Colonic mucosa (tissue), 4 donors: Measurements from ENCODE around the gene MUC5AC. TPM values are rescaled to one million over a fixed set of nuclear protein-coding genes. Genes with fewer than 3 reads are reported as not detected.
"Not testable (repeated sequence)": the region's sequence is repeated elsewhere in the genome, so short reads cannot be mapped to it uniquely, and the experiment has no call there.

Experiments used
- DNase-seq: peaks from one replicate; pipeline ENCODE4 v3.0.0-alpha.2; 2020
- H3K27ac ChIP-seq: fragments of 200-600 bp; one replicate; pipeline ENCODE4 v1.8.0; 2021
- H3K27me3 ChIP-seq: fragments of 200-600 bp; one replicate; pipeline ENCODE4 v1.8.0; 2021
- H3K36me3 ChIP-seq: fragments of 200-600 bp; one replicate; pipeline ENCODE4 v1.8.0; 2021
- H3K4me1 ChIP-seq: fragments of 200-600 bp; one replicate; pipeline ENCODE4 v1.8.0; 2021; ENCODE audit warnings: mild to moderate bottlenecking
- H3K4me3 ChIP-seq: fragments of 200-600 bp; one replicate; pipeline ENCODE4 v1.8.0; 2021
- H3K9ac ChIP-seq, 2 donors: one replicate each; pipeline ENCODE4 v1.7.0; 2013; ENCODE audit warnings: control low read depth in 2 of 2, low read depth in 2 of 2, low read length in 2 of 2
- H3K9me3 ChIP-seq: fragments of 200-600 bp; one replicate; pipeline ENCODE4 v1.8.0; 2021
- CTCF ChIP-seq: fragments of 200-600 bp; IDR thresholded peaks from one replicate; pipeline ENCODE4 v1.8.0; 2022; ENCODE audit warnings: antibody characterized with exemption, mild to moderate bottlenecking
- intact Hi-C: fragments of 100-400 bp; cut with DNase I; formaldehyde crosslinking; loops from one replicate; pipeline ENCODE4 v1.14.1; 2022
- total RNA-seq, 2 donors: library from RNA; stranded (reverse); fragmentation: NEBNext Ultra II Directional in 1 of 2; extraction: Animal tissue kit (Norgen Biotek cat#: 25700) in 1 of 2; gene quantifications; one replicate each; pipeline ENCODE4 v1.2.1, GENCODE V29; 2021
- donor health status: healthy.
- donor health status: DM: no; HTN: no; CAD: no.
- donor health status: DM: no; HTN: no; CAD: no.

Gene MUC5AC
- total RNA-seq, 2 donors from 2014 or later = 0.03 to 0.20 TPM

GRCh38 chr11:1161410-1162137 is 3.8 kb downstream of the MUC5AC start:
- Histone ChIP-seq H3K4me3 (no peak overlapping the region), H3K9ac (no peak overlapping the region), H3K36me3 (no peaks in the 10 kb centered on the region), H3K27ac (no peak overlapping the region), H3K9me3 (no peaks in the 10 kb centered on the region), H3K27me3 (no peaks in the 10 kb centered on the region), H3K4me1 (no peaks in the 10 kb centered on the region)
- DNase-seq = no peak
- TF ChIP-seq CTCF = no peak
- intact Hi-C loops = no loop called here

- no peak for DNase-seq
- intact Hi-C loops = no loop called here
- Histone ChIP-seq H3K27me3 (no peaks in the 10 kb centered on the region), H3K4me3 (no peak overlapping the region), H3K9ac (no peak overlapping the region), H3K27ac (no peak overlapping the region), H3K36me3 (no peaks in the 10 kb centered on the region), H3K4me1 (no peaks in the 10 kb centered on the region), H3K9me3 (no peaks in the 10 kb centered on the region)
- no peak for TF ChIP-seq CTCF
These were observed 4.4 kb downstream of the MUC5AC start for GRCh38 chr11:1162138-1162475.

- no peaks in the 10 kb centered on the region for H3K9me3 ChIP-seq
- H3K4me1 ChIP-seq = no peaks in the 10 kb centered on the region
- no peak for TF ChIP-seq CTCF
- H3K9ac ChIP-seq = no peak overlapping the region
- H3K27me3 ChIP-seq = no peaks in the 10 kb centered on the region
- no peak overlapping the region for H3K4me3 ChIP-seq
- intact Hi-C loops = no loop called here
- no peaks in the 10 kb centered on the region for H3K36me3 ChIP-seq
- DNase-seq = no peak
- H3K27ac ChIP-seq = no peak overlapping the region
These were observed 4.9 kb downstream of the MUC5AC start for GRCh38 chr11:1162491-1163311.

GRCh38 chr11:1163321-1163910 is 5.7 kb downstream of the MUC5AC start:
- Histone ChIP-seq H3K36me3 (no peaks in the 10 kb centered on the region), H3K27me3 (no peaks in the 10 kb centered on the region), H3K9ac (no peak overlapping the region), H3K9me3 (no peaks in the 10 kb centered on the region), H3K27ac (no peak overlapping the region), H3K4me1 (no peaks in the 10 kb centered on the region), H3K4me3 (no peak overlapping the region)
- no peak for TF ChIP-seq CTCF
- intact Hi-C loops = no loop called here
- DNase-seq = no peak

GRCh38 chr11:1163911-1164735 is 6.4 kb downstream of the MUC5AC start:
- Histone ChIP-seq H3K9ac (no peak overlapping the region), H3K4me1 (no peaks in the 10 kb centered on the region), H3K9me3 (no peaks in the 10 kb centered on the region), H3K4me3 (no peak overlapping the region), H3K27ac (no peak overlapping the region), H3K36me3 (no peaks in the 10 kb centered on the region), H3K27me3 (no peaks in the 10 kb centered on the region)
- intact Hi-C loops = no loop called here
- no peak for DNase-seq
- TF ChIP-seq CTCF = no peak

- H3K9me3 ChIP-seq, intact Hi-C loops, H3K27me3 ChIP-seq, H3K27ac ChIP-seq, H3K4me3 ChIP-seq, H3K9ac ChIP-seq, DNase-seq, H3K36me3 ChIP-seq, H3K4me1 ChIP-seq: not testable (repeated sequence)
These were observed 7.1 kb downstream of the MUC5AC start for GRCh38 chr11:1164779-1165255.
